Ovary (tissue), 3 donors: Measurements from ENCODE around the gene PCYT2.

Experiments
- EP300 ChIP-seq: sonication (generic); formaldehyde crosslinking; IDR thresholded peaks from one replicate; pipeline ENCODE4 v1.6.1; 2017; ENCODE audit warnings: antibody characterized with exemption
- TF ChIP-seq, protein P1 (sequence below), 3 donors: fragments of 450-650 bp in 2 of 3; fragments of 200-600 bp in 1 of 3; IDR thresholded peaks; one replicate each; pipeline versions ENCODE4 v1.5.1 to v1.8.0; 2016 to 2022; ENCODE audit warnings: antibody characterized with exemption in 3 of 3, mild to moderate bottlenecking in 1 of 3
- donor health status: DM: no; HTN: no; CAD: no.

DNA sequence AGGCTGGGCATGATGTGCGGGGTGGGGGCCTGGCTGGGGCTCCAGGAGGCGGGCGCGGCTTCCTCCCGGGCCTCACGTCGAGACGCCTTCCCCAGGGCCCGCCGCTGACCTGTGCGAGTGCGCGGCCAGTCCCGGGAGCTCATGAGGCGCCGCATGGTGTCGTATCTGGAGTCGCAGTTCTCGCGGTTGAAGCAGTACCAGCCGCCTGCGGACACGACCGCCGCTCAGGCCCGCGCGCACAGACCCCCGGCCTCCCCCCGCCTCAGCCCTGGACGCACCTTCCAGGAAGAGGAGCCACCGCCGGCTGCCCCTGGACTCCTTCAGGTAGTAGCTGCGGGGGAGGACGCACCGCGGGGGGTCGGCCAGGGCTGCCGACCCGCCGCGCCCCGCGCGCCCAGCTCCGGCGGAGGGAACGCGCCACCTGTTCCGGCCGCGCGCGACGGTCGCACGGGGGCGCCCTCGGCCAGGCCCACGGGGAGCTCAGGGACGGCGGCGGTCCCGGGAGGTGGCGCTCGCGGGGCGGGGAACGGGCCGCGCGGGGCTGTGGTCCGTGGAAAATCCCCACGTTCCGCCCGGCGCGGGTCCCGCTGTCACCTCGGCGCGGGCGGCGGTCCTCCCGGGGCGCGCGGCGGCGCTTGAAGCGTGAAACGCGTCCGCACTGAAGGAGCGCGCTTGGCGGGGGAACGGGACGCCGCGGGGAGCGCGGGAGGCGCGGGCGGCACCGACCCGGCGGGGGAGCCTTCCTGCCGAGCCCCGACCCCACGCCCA, 48.3 kb upstream of the PCYT2 start:
- TF ChIP-seq, protein P1, sequence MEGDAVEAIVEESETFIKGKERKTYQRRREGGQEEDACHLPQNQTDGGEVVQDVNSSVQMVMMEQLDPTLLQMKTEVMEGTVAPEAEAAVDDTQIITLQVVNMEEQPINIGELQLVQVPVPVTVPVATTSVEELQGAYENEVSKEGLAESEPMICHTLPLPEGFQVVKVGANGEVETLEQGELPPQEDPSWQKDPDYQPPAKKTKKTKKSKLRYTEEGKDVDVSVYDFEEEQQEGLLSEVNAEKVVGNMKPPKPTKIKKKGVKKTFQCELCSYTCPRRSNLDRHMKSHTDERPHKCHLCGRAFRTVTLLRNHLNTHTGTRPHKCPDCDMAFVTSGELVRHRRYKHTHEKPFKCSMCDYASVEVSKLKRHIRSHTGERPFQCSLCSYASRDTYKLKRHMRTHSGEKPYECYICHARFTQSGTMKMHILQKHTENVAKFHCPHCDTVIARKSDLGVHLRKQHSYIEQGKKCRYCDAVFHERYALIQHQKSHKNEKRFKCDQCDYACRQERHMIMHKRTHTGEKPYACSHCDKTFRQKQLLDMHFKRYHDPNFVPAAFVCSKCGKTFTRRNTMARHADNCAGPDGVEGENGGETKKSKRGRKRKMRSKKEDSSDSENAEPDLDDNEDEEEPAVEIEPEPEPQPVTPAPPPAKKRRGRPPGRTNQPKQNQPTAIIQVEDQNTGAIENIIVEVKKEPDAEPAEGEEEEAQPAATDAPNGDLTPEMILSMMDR (IDR thresholded peaks at IDR 0.05) = peak in 2 of 3 donors; percentile 95 to 96
- TF ChIP-seq EP300 = no peak
